ENCODE measurements around the gene FBXO5. TPM values are rescaled to one million over a fixed set of nuclear protein-coding genes. Genes with fewer than 3 reads are reported as not detected.

The FBXO5 gene
- total and polyA plus RNA-seq, 7 donors, result 0.76 to 1.9 (median 1.3) TPM

- H3K36me3 ChIP-seq (ENCODE audit: insufficient read depth in 1 of 2, low read depth in 1 of 2), result no peaks in the 10 kb centered on the region
- intact Hi-C loops (cut with DNase I), result no loop called here
- WGBS, 3 donors, result 93 to 94% (median 94%) methylated on average over 3 of the region's 3 CpGs
- H3K27ac ChIP-seq, result no peak overlapping the region
- no peaks in the 10 kb centered on the region for H3K4me1 ChIP-seq
- H3K9me3 ChIP-seq, result no peaks in the 10 kb centered on the region
- H3K27me3 ChIP-seq (ENCODE audit: insufficient read depth in 3 of 3, low read length in 2 of 3), result no peaks in the 10 kb centered on the region
- H3K4me3 ChIP-seq, result no peak overlapping the region
- ATAC-seq (no peak), DNase-seq (no peak)
- no peak for TF ChIP-seq CTCF (IDR thresholded peaks at IDR 0.05)
Measured at GRCh38 chr6:153018355-153018754, 35.5 kb upstream of the FBXO5 start.

- Histone ChIP-seq H3K27ac (no peak overlapping the region), H3K9me3 (no peaks in the 10 kb centered on the region), H3K36me3 (ENCODE audit: insufficient read depth in 1 of 2, low read depth in 1 of 2) (no peaks in the 10 kb centered on the region), H3K4me1 (no peaks in the 10 kb centered on the region), H3K27me3 (ENCODE audit: insufficient read depth in 3 of 3, low read length in 2 of 3) (no peaks in the 10 kb centered on the region), H3K4me3 (no peak overlapping the region)
- no peak for TF ChIP-seq CTCF (IDR thresholded peaks at IDR 0.05)
- intact Hi-C loops (cut with DNase I), result no loop called here
- DNase-seq, result no peak
- 88 to 90% (median 89%) methylated on average over 3 of the region's 3 CpGs for WGBS, 3 donors
- ATAC-seq, result no peak
Measured at GRCh38 chr6:153016846-153017245, 34.0 kb upstream of the FBXO5 start.

- no peak for TF ChIP-seq CTCF (IDR thresholded peaks at IDR 0.05)
- Histone ChIP-seq H3K9me3 (no peaks in the 10 kb centered on the region), H3K4me1 (no peaks in the 10 kb centered on the region), H3K27me3 (ENCODE audit: insufficient read depth in 3 of 3, low read length in 2 of 3) (no peaks in the 10 kb centered on the region), H3K36me3 (ENCODE audit: insufficient read depth in 1 of 2, low read depth in 1 of 2) (no peaks in the 10 kb centered on the region), H3K27ac (no peak overlapping the region), H3K4me3 (no peak overlapping the region)
- no peak for DNase-seq
- intact Hi-C loops (cut with DNase I), result no loop called here
- no peak for ATAC-seq
- WGBS, 3 donors, result 87 to 94% (median 90%) methylated on average over 4 of the region's 4 CpGs
Measured at GRCh38 chr6:153015094-153015640, 32.3 kb upstream of the FBXO5 start.

GRCh38 chr6:153013438-153013837 is 30.6 kb upstream of the FBXO5 start:
- WGBS, 3 donors, result 62 to 70% (median 70%) methylated on average over 2 of the region's 2 CpGs
- no peak for TF ChIP-seq CTCF (IDR thresholded peaks at IDR 0.05)

GRCh38 chr6:153012856-153013255 is 30.0 kb upstream of the FBXO5 start:
- H3K27me3 ChIP-seq (ENCODE audit: insufficient read depth in 3 of 3, low read length in 2 of 3), result no peaks in the 10 kb centered on the region
- 87 to 91% (median 90%) methylated on average over 6 of the region's 6 CpGs for WGBS, 3 donors
- H3K9me3 ChIP-seq, result no peaks in the 10 kb centered on the region
- TF ChIP-seq CTCF (IDR thresholded peaks at IDR 0.05), result no peak
- H3K36me3 ChIP-seq (ENCODE audit: insufficient read depth in 1 of 2, low read depth in 1 of 2), result no peaks in the 10 kb centered on the region
- H3K4me1 ChIP-seq, result no peaks in the 10 kb centered on the region
- DNase-seq (no peak), ATAC-seq (no peak)
- no peak overlapping the region for H3K27ac ChIP-seq
- no peak overlapping the region for H3K4me3 ChIP-seq
- intact Hi-C loops (cut with DNase I), result no loop called here

More at GRCh38 chr6:153013438-153013837, 30.6 kb upstream of the FBXO5 start:
- Histone ChIP-seq H3K9me3 (no peaks in the 10 kb centered on the region), H3K4me3 (no peak overlapping the region), H3K4me1 (no peaks in the 10 kb centered on the region), H3K27me3 (ENCODE audit: insufficient read depth in 3 of 3, low read length in 2 of 3) (no peaks in the 10 kb centered on the region), H3K36me3 (ENCODE audit: insufficient read depth in 1 of 2, low read depth in 1 of 2) (no peaks in the 10 kb centered on the region), H3K27ac (no peak overlapping the region)
- DNase-seq (no peak), ATAC-seq (no peak)
- intact Hi-C loops (cut with DNase I), result no loop called here

Data from psoas muscle (tissue), 8 donors.